Stimulated activated CD4-positive, alpha-beta T cell treated with anti-CD3 and anti-CD28 coated beads, Interleukin-15, amount 100 ng/mL, for 24 hours (primary cell): Measurements from ENCODE around the gene MTG1.
"Not testable (repeated sequence)": the region's sequence is repeated elsewhere in the genome, so short reads cannot be mapped to it uniquely, and the experiment has no call there.

Experiments used
- DNase-seq: peaks from one replicate; pipeline ENCODE4 v3.0.0-alpha.2; 2020

The MTG1 gene

DNA sequence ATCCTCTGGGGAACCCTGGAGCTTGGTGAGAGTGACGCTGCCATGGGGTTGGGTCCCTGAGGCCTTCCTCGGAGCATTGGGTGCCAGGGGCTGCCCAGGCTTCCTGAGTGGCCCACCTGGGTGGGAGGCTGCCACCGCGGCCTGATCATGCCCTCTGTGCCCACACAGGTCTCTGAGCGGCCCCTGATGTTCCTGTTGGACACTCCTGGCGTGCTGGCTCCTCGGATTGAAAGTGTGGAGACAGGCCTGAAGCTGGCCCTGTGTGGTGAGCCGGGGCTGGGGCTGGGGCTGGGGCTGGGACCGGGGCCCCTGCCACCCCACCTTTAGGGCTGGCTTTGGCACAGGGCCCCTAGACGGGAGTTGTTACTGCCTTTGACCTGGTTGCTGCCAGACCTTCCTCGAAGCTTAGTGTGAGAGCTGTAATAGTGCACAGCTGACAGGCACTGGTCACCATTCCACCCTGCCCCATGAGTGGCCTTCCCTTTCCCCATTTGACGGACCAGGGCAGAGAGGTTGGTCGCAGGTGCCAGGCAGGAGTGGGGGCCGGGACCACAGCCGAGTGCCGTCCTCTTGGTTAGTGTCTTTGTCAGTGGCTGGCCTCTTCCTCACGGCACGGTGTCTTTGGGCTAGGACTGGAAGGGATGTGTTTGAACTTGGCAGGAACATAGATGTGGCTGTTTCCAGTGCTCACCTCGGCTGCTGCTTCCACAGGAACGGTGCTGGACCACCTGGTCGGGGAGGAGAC, 8.2 kb downstream of the MTG1 start:
- no peak for DNase-seq

DNA sequence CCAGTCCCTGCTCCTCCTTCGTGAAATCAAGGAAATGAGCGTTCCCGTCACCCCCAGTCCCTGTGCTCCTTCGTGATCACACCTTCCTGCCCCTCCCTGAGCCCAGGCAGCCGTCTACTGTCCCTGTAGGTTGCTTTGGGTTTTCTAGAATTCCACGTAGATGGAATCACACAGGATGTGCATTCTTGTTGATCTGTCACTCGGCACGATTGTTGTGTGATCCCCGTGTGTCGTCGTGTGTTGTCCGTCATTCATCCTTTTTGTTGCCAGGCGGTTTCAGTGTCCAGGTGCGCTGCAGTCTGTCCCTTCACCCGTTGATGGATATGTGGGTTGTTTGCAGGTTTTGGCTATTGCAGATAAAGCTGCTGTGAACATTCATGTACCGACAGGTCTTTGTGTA, 9.4 kb downstream of the MTG1 start:
- no peak for DNase-seq

DNA sequence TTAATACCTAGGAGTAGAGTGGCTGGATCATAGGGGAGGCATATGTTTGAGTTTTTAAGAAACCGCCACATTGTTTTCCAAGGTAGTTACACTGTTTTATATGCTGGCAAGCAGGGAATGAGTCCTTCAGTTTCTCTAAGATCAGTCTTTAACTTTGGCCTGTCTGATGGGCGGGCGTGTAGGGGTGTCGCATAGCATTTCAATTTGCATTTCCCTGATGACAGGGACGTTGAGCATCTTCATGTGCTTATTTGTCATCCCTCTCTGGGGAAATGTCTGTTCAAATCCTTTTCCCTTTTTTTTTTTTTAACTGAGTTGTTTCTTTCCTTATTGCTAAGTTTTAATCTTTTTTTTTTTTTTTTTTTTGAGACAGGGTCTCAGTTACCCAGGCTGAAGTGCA, 9.8 kb downstream of the MTG1 start:
- DNase-seq, result no peak

DNA sequence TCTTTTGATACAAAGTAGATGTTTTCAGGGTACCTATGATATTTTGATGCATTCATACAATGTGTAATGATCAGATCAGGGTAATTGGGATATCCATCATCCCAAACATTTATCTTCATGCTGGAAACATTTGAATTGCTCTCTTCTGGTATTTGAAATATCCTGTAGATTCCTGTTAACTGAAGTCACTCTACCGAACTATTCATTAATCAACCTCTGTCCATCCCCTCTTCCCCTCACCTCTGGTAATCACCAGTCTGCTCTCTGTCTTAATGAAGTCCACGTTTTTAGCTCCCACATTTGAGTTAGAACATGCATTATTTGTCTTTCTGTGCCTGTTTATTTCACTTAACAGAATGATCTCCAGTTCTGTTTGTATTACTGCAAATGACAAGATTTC, 11.3 kb downstream of the MTG1 start:
- no peak for DNase-seq

DNA sequence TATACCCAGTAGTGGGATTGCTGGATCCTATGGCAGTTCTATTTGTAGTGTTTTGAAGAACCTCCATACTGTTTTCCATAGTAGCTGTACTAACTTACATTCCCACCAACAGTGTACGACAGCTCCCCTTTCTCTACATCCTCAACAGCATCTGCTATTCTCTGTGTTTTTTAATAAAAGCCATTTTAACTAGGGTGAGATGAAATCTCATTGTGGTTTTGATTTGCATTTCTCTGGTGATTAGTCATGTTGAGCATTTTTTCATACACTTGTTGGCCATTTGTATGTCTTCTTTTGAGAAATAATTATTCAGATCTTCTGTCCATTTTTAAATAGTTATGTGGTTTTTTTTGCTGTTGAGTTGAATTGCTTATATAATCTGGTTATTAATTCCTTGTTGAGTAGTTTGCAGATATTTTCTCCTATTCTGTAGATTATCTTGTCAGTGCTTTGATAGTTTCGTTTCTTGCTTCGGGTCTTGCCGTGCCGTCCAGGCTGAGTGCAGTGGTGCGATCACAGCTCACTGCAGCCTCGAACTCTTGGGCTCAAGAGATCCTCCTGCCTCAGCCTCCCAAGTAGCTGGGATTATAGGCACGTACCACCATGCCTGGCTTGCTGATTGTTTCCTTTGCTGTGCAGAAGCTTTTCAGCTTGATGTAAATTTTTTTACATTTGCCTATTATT, 12.0 kb downstream of the MTG1 start:
- DNase-seq, result no peak

DNA sequence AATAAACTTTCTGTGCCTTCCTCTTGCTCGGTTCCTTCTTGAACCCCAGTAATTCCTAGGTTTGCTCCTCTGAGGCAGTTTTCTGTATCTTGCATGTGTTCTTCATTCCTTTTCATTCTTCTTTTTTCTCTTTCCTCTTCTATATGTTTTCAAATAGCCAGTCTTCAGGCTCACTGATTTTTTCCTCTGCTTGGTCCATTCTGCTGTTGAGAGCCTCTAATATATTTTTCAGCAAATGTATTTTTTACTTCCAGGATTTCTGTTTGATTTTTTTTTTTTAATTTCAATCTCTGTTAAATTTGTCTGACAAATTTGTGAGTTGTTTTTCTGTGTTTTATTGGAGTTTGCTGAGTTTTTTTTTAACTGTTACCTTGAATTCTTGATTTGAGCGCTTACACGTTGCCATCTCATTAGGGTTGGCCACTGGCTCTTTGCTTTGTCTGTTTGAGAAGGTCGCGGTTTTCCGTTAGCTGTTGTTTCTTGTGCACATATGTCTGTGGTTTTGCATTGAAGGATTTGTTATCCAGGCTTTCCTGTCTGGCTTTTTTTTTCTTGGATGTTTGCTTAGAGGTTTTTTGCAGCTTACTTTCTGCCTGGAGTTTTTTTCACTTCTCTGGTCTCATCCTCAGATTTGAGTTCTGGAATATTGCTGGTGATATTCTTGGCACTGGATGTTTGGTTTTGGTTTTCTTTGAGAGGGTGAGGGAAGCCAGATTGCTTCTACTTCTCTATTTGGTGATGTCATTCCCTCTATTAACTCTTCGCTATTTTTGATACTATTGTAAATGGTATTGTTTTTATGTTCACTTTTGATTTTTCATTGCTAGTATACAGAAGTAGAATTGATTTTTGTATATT, 17.8 kb downstream of the MTG1 start:
- DNase-seq, result no peak

DNA sequence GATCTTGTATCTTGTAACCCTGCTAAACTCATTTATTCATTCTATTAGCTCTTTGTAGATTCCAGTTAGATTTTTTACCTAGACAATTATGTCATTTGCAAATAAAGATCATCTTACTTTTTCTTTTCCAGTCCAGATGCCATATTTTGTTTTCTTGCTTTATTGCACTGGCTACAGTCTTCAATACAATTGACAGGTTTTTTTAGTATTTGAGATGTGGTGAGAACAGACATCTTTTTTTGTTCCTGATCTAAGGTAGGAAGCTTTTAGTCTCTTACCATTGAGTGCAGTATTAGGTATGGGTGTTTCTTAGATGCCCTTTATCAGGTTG, 18.4 kb downstream of the MTG1 start:
- DNase-seq, result no peak

DNA sequence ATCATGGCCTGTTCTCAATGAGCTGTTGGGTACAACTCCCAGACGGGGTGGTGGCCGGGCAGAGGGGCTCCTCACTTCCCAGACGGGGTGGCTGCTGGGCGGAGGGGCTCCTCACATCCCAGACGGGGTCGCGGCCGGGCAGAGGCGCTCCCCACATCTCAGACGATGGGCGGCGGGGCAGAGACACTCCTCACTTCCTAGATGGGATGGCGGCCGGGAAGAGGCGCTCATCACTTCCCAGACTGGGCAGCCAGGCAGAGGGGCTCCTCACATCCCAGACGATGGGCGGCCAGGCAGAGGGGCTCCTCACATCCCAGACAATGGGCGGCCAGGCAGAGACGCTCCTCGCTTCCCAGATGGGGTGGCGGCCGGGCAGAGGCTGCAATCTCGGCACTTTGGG, 20.4 kb downstream of the MTG1 start:
- DNase-seq, result not testable (repeated sequence)

DNA sequence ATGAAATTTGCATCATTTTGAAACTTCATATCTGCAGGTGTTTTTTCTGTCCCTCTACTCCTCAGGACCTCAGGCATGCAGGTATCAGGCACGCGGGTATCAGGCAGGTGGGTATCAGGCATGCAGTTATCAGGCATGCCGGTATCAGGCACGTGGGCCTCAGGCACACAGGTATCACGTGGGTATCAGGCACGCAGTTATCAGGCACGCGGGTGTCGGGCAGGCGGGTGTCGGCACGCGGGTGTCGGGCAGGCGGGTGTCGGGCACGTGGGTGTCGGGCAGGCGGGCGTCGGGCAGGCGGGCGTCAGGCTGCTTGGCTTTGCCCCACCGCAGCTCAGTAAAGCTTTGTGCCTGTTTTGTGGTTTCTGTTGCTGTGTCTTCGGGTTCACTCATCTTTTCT, 21.8 kb downstream of the MTG1 start:
- no peak for DNase-seq

DNA sequence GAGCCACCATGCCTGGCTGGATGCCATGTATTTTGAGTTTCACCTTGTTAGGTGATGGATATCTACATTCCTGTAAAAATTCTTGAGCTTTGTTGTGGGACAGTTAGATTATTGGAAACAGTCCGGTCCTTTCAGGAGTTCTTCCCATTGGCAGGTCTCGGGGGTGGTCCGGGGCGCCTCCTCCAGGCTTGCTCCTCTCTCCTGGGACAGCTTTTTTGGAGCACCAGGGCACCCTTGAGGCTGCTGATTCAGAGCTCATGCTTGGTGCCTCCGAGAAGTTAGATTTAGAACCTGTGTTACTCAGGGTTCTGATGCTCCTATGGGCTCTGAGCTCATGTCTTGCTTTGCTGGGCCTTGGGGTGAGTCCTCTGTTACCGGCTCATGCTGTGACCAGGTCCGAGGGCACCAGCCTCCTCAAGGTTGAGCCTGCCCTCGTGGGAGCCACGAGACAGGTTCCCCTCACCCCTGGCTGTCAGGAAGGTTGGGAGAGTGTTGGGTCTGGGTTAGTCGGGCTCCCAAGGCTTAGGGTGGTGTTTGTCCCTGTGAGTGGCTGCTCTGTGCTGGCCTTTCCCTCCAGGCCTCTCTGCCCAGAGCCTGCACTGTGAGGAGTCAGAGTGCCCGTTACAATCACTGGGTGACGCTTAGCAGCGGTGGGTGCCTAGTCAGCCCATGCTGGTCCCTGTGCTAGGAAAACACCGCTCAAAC, 24.5 kb downstream of the MTG1 start:
- no peak for DNase-seq

DNA sequence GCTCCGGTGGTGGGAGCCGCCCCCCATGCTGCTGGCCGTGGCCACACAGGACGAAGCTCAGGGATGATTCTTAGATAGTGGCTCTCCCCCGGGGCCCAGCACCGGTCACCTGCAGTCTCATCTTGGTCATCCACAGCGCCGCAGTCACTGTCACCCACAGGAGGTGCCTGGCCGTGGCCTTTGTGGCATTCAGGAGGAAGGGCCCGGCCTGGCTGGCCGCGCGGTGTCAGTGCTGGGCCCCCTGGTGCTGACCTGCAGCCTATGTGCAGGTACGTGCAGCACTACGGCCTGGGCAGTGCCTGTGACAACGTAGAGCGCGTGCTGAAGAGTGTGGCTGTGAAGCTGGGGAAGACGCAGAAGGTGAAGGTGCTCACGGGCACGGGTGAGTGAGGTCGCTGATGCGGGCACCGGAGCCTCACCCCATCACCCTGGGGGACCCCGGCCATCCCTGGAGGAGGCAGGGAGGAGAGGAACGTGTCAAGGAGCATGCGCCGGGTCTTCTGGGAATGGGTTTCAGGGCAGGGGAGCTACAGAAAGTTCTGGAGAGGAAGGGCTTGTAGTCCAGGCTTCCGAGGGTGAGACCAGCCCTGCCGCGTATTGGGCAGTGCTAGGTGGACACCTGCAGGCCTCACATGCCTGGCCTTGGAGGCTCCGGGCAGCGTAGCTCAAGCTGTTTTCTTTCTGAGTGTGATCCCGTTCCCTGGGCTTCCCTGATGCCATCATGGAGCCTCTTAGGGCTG, 25.4 kb downstream of the MTG1 start:
- no peak for DNase-seq

DNA sequence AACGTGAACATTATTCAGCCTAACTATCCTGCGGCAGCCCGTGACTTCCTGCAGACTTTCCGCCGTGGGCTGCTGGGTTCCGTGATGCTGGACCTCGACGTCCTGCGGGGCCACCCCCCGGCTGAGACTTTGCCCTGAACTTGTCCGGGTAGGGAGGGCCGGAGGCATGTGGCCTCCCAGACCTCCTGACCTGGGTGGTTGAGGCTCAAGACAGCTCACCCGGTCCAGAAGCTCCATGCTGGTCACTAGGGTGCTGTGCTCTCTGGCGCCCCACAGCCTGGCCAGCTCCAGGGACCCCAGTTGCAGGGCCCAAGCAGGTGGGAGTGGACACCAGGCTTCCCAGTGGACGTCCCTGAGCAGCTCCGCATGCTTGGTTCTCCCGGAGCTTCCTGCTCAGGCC, 26.1 kb downstream of the MTG1 start:
- DNase-seq, result no peak

DNA sequence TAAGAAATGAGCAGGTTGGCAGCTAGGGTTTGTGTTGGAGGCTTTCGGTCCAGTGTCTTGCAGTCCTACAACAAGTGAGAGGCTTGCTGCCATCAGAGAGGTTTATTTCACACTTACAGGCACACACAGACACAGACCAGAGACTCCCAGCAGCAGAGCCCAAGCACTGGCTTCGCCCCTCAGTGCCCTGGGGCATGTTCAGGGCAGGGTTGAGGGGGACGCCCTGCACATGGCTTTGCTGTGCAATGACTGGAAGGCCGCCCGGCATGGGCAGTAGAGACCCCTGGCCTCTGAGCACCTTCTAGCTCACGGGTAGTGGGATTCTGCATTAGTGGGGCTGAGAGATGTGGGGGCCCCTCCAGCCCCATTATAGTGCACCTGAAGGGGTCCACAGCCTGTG, 26.6 kb downstream of the MTG1 start:
- DNase-seq, result no peak

DNA sequence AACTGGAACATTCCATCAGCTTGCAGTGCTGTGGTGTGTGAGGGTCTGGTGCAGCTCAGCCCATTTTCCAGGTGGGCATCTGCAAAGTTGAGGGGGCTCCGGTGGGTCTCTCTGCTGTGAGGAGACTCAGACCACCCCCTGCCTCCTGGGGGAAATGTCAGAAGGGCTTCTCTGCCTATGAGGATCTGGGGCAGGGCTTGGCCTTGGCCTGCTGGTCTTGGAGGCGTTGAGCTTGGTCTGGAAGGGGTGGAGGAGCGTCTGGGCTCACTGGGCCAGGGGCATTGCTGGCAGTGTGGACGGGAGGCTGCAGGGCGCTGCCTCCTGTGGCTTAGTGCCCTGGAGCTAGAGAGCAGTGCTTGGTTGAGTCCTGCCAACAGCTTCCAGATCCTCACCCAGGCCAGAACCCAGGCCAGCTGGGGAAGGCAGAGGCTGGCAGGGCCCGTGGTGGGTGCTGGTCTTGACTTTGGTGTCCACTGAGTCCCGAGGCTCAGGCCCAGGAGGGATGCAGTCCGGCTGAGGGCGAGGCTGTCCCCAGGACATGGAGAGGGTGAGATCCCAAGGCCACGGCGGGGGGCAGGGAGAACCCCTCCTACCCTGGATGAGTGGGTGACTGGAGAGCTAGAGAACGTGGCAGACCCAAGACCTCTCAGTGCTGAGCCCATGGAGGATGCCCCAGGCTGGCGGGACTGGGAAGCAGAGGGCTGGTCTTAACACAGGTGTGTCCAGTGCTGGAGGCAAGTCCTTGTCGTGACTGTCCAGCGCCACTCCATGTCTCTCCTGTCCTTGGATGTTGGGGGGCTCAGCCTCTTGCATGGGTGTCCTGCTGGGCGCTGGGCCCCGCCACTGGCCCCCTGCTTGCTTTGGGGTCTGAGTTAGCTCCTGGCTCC, 27.6 kb downstream of the MTG1 start:
- DNase-seq, result no peak

DNA sequence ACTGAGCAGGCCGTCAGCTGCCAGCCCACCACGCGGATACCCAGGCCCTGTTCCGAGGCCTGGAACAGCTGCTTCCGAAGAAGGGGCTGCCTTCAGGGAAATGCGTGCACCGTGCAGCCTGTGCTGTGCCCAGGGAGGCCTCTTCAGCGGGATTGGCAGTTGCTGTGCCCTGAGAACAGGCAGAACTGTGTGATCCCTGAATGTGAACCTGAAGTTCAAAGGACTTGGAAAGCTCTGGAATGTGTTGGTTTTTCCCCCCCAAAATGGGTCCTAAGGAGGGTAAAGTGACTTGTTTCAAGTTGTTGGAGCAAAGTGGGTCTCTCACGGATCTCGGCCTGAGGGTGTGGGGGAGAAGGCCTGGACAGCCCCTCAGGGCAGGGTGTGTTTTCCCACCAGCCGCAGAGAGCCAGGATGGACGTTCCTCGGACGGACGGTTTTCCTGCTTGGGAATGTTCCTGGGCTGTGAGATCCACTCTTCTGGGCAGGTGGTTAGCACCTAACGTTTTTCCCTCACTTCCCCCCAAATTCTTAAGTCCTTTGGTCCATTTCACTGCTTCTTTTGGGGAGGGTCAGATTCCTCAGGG, 28.4 kb downstream of the MTG1 start:
- DNase-seq, result no peak

DNA sequence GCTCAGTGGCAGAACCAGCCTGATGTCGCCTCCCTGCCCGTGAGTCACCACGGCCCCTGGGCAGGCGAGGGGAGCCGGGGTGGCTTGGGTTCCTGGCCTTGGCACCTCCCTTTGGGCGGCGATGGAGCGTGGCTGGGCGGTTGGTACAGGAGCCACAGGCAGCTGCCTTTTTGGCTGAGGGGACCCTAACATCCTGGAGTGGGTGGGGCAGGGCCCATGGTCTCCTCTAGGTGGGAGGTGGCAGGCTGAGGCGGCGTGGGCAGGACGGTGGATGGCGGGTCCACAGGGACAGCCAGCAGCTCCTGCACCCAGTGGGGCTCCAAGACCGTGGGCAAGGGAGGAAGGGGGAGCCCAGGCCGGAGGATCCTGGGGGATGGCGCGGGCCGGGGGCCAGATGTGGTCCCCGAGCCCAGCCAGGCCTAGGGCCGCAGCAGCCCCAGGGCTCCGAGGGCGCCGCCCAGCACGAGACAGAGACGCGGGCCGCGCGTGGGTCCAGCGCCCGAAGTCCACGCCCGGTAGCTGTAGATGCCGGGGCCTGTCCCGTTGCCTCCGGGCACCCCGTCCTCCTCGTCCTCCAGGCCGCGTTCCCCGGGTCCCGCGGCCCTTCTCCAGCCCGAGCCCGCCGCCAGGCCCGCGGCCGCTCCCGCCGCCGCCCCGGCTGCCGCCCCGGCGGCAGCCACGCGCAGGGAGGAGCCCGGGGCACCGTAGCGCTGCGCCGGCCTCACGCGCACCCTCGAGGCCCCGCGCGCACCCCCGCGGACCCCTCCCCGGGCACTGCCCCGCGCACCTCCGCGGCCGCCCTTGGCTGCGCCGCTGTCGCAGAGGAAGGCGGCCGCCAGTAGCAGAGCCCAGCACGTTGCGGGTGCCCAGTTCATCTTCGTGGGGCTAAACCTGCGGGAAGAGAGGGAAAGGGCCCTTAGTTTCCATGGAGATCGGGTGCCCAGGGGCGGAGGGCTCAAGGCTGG, 29.1 kb downstream of the MTG1 start:
- no peak for DNase-seq

DNA sequence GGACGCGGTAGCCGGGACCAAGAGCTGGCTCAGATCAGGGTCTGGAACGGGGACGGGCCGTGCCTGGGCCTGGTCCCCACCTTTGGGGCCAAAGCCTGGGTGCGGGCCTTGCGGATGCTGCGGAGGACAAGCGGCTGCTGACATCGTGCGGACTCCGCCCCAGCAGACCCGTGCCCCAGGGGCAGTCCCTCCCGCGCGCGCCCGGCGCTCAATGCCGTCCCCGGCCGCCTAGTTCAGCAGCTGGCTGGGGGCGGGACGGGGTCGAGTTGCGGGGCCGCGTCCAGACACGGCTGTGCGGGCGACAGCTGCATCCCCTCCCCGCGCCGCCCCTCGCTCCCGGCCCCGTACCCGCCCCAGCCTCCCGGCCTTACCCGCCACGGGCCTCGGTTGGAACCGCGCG, 30.1 kb downstream of the MTG1 start:
- not testable (repeated sequence) for DNase-seq

DNA sequence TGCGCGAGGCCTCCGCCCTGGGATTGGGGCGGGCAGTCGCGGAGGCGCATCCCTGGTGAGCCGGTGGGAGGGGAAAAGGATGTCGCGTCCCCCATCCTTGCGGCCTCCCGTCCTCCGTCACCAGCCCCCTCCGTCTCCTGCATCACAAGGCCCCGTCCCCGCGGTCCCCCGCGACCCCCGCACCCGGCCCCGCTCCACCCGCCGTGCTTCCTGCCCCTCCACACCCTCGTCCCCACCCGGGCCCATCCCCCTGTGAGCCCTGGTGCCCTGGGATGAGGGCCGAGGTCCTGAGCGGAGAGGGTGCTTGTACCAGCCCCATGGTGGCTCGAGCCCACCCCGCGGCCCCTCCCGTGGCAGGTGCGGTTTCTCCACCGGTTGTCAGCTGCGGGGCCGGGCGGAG, 30.6 kb downstream of the MTG1 start, which contains the start of gene SPRN:
Gene SPRN (minus strand): TSS at position 25 of the 400 bp plus-strand sequence. CDS start 944 bp downstream, outside the sequence.
- DNase-seq, result not testable (repeated sequence)

DNA sequence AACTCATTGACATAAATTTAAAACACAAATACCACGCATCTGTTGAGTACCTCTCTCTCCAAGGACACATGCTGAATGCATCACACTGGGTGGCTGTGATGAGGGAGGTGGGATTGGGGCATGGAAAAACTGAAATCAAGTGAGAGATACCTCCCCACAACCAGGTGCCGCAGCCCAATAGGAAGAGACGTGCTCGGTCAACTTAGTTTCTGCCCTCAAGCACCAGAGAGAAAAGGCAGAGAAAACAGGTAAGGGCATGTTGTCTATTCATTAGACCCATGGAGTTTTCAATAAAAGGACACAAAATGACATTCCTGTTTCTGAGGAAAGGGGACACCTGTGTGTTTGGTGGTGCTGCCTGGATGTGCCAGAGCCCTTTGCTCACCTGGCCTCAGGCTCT, 35.6 kb downstream of the MTG1 start:
- not testable (repeated sequence) for DNase-seq
